ENCODE data around the gene AJM1.

- TF ChIP-seq CTCF (conservative IDR thresholded peaks at IDR 0.05 in 1 of 2, IDR thresholded peaks at IDR 0.05 in 1 of 2; ENCODE audit: low read depth in 1 of 2, low read length in 2 of 2) (no peak), EZH2 (IDR thresholded peaks at IDR 0.05; ENCODE audit: low read length, missing control alignments) (no peak)
These were observed 34.8 kb upstream of the AJM1 start, which contains the start of gene RABL6 for GRCh38 chr9:136807281-136808074.
